HL-60 (cell line): ENCODE results near the gene IFI16.

Experiments used
- DNase-seq, 2 experiments: peaks; one replicate each; pipeline ENCODE4 v3.0.0-alpha.2; 2010 to 2020; ENCODE audit warnings: low read depth in 1 of 2, low spot score in 1 of 2
- H3K27ac ChIP-seq: fragments of 250-450 bp; sonication (Bioruptor Pico); replicated peaks from 2 replicates; pipeline ENCODE4 v1.5.1; 2020; ENCODE audit warnings: mild to moderate bottlenecking, moderate library complexity
- H3K27me3 ChIP-seq: fragments of 250-450 bp; sonication (Bioruptor Pico); 2 replicates; pipeline ENCODE4 v1.5.1; 2021; ENCODE audit warnings: mild to moderate bottlenecking, moderate library complexity; ENCODE audit not compliant: insufficient read depth, poor library complexity, severe bottlenecking
- H3K4me3 ChIP-seq: replicated peaks from 2 replicates; pipeline ENCODE4 v1.5.1; 2011; ENCODE audit warnings: mild to moderate bottlenecking, control low read depth, low read length; ENCODE audit not compliant: insufficient read depth
- CTCF ChIP-seq: IDR thresholded peaks from one replicate; pipeline ENCODE4 v1.5.1; 2011; ENCODE audit warnings: low read length, control low read depth, inconsistent platforms; ENCODE audit not compliant: insufficient read depth
- GABPA ChIP-seq: IDR thresholded peaks from 2 replicates; pipeline ENCODE4 v1.6.1; 2012; ENCODE audit warnings: low read depth
- POLR2AphosphoS5 ChIP-seq: IDR thresholded peaks from 2 replicates; pipeline ENCODE4 v1.6.1; 2012; ENCODE audit warnings: low read depth
- REST ChIP-seq: IDR thresholded peaks from 2 replicates; pipeline ENCODE4 v1.6.1; 2012; ENCODE audit warnings: low read depth; ENCODE audit not compliant: insufficient replicate concordance
- SPI1 ChIP-seq: IDR thresholded peaks from 2 replicates; pipeline ENCODE4 v1.6.1; 2012; ENCODE audit warnings: low read depth, mild to moderate bottlenecking, borderline replicate concordance

Gene IFI16

GRCh38 chr1:159081626-159082025 lies 71.9 kb downstream of the IFI16 start:
- no peak for TF ChIP-seq SPI1
- no peak for TF ChIP-seq REST
- TF ChIP-seq CTCF: no peak
- no peak for DNase-seq
- Histone ChIP-seq H3K27me3 (no peaks in the 10 kb centered on the region), H3K27ac (no peak overlapping the region), H3K4me3 (no peak overlapping the region)

- H3K27me3 ChIP-seq: no peaks in the 10 kb centered on the region
- H3K4me3 ChIP-seq: no peak overlapping the region
- no peak overlapping the region for H3K27ac ChIP-seq
- no peak for DNase-seq
- TF ChIP-seq POLR2AphosphoS5: no peak
- no peak for TF ChIP-seq REST
Observed at GRCh38 chr1:159083013-159083412, 73.3 kb downstream of the IFI16 start.

- Histone ChIP-seq H3K27me3 (no peaks in the 10 kb centered on the region), H3K27ac (peak overlapping the region; percentile 91), H3K4me3 (no peak overlapping the region)
- no peak for DNase-seq
- TF ChIP-seq POLR2AphosphoS5: no peak
- TF ChIP-seq SPI1: no peak
- no peak for TF ChIP-seq REST
- no peak for TF ChIP-seq CTCF
- TF ChIP-seq GABPA: no peak
Observed at GRCh38 chr1:159084152-159084551, 74.4 kb downstream of the IFI16 start.

GRCh38 chr1:159084867-159085266 lies 75.2 kb downstream of the IFI16 start:
- TF ChIP-seq GABPA (peak; percentile 50; the same call in 1 of the 2 replicates), REST (peak; percentile 45), CTCF (no peak), POLR2AphosphoS5 (peak; percentile 93), SPI1 (peak; percentile 82; the same call in 1 of the 2 replicates)

More at GRCh38 chr1:159084867-159085266, 75.2 kb downstream of the IFI16 start:
- Histone ChIP-seq H3K27ac (peak overlapping the region; percentile 91), H3K27me3 (no peaks in the 10 kb centered on the region), H3K4me3 (no peak overlapping the region)
- peak; percentile 84 to 89 for DNase-seq
